HepG2 (cell line): ENCODE measurements around the gene PHF19. TPM values are rescaled to one million over a fixed set of nuclear protein-coding genes. Genes with fewer than 3 reads are reported as not detected.
A peak's percentile ranks its signal among the peaks of the same experiment; 100 is the strongest.

Source experiments
- CCAR2 ChIP-seq: fragments of 200-400 bp; formaldehyde crosslinking; optimal IDR thresholded peaks from 2 replicates; pipeline ENCODE3; 2018; ENCODE audit warnings: low read depth, mild to moderate bottlenecking, low read length, moderate library complexity
- CHCHD3 ChIP-seq: sonication (generic); formaldehyde crosslinking; IDR thresholded peaks from 2 replicates; pipeline ENCODE4 v1.8.0; 2022; ENCODE audit warnings: mild to moderate bottlenecking, missing genetic modification reagents, moderate library complexity
- EP300 ChIP-seq, 3 experiments: sonication (generic) in 1 of 3; formaldehyde crosslinking in 1 of 3; IDR thresholded peaks; 2 replicates each; pipeline versions ENCODE4 v1.5.1 to v1.6.1; 2011 to 2020; ENCODE audit warnings: low read depth in 2 of 3, low read length in 2 of 3, borderline replicate concordance in 1 of 3, improper control_type of control experiment in 1 of 3, mild to moderate bottlenecking in 1 of 3, missing genetic modification reagents in 1 of 3, moderate library complexity in 1 of 3
- IRX3 ChIP-seq: sonication (generic); formaldehyde crosslinking; IDR thresholded peaks from 2 replicates; pipeline ENCODE4 v1.8.1; 2023; ENCODE audit warnings: mild to moderate bottlenecking, low read depth, missing genetic modification reagents, borderline replicate concordance
- KAT2B ChIP-seq: fragments of 150-350 bp; IDR thresholded peaks from 2 replicates; pipeline ENCODE4 v1.6.1; 2014; ENCODE audit warnings: low read depth, low read length, borderline replicate concordance
- MTF1 ChIP-seq: sonication (generic); formaldehyde crosslinking; IDR thresholded peaks from 2 replicates; pipeline ENCODE4 v1.5.0; 2020; ENCODE audit warnings: missing genetic modification reagents
- MYNN ChIP-seq: sonication (generic); formaldehyde crosslinking; IDR thresholded peaks from 2 replicates; pipeline ENCODE4 v1.4.0; 2020; ENCODE audit warnings: mild to moderate bottlenecking, low read depth, missing genetic modification reagents
- SNAI1 ChIP-seq: sonication (generic); formaldehyde crosslinking; IDR thresholded peaks from 2 replicates; pipeline ENCODE4 v1.5.0; 2020; ENCODE audit warnings: mild to moderate bottlenecking, missing genetic modification reagents, borderline replicate concordance
- SRSF1 ChIP-seq: fragments of 200-400 bp; formaldehyde crosslinking; optimal IDR thresholded peaks from 2 replicates; pipeline ENCODE3; 2017; ENCODE audit warnings: mild to moderate bottlenecking, low read depth, low read length, moderate library complexity
- ZBTB7B ChIP-seq: sonication (generic); formaldehyde crosslinking; IDR thresholded peaks from 2 replicates; pipeline ENCODE4 v1.4.0; 2020; ENCODE audit warnings: missing genetic modification reagents
- ZMYM2 ChIP-seq: sonication (generic); formaldehyde crosslinking; IDR thresholded peaks from 2 replicates; pipeline ENCODE4 v1.8.0; 2022; ENCODE audit warnings: mild to moderate bottlenecking, missing genetic modification reagents
- ZNF549 ChIP-seq: sonication (generic); formaldehyde crosslinking; IDR thresholded peaks from 2 replicates; pipeline ENCODE4 v1.5.0; 2020; ENCODE audit warnings: missing genetic modification reagents
- ZNF788 ChIP-seq: sonication (generic); formaldehyde crosslinking; IDR thresholded peaks from 2 replicates; pipeline ENCODE4 v1.5.0; 2020; ENCODE audit warnings: mild to moderate bottlenecking, missing genetic modification reagents, borderline replicate concordance
- ZSCAN30 ChIP-seq: sonication (generic); formaldehyde crosslinking; IDR thresholded peaks from 2 replicates; pipeline ENCODE4 v1.5.0; 2020; ENCODE audit warnings: mild to moderate bottlenecking, missing genetic modification reagents
- polyA plus RNA-seq, 8 experiments: library from polyadenylated mRNA; depleted of rRNA in 3 of 8; stranded (reverse) in 7 of 8; unstranded in 1 of 8; fragments of >200 nt; fragmentation: Illumina TruSeq in 4 of 8; extraction: Trizol in 4 of 8; gene quantifications; 2 replicates each; pipeline versions ENCODE4 v1.2.1 to v1.2.3, GENCODE V29; 2011 to 2016; ENCODE audit warnings: low read depth in 4 of 8, missing spikeins in 1 of 8, mixed read lengths in 1 of 8; ENCODE audit not compliant: insufficient read depth in 1 of 8
- total RNA-seq, 5 experiments: library from RNA; depleted of rRNA; stranded (reverse); fragments of >200 nt; fragmentation: Illumina TruSeq; extraction: Trizol; gene quantifications; 2 replicates each; pipeline ENCODE4 v1.2.3, GENCODE V29; 2016; ENCODE audit warnings: low read depth in 1 of 5
- TF ChIP-seq, protein P1 (sequence below): sonication (generic); formaldehyde crosslinking; IDR thresholded peaks from 2 replicates; pipeline ENCODE4 v1.8.0; 2023; ENCODE audit warnings: mild to moderate bottlenecking, missing genetic modification reagents
- TF ChIP-seq, protein P2 (sequence below): sonication (generic); formaldehyde crosslinking; IDR thresholded peaks from 2 replicates; pipeline ENCODE4 v1.4.0; 2020; ENCODE audit warnings: missing genetic modification reagents
- TF ChIP-seq, protein P3 (sequence below): sonication (generic); formaldehyde crosslinking; IDR thresholded peaks from 2 replicates; pipeline ENCODE4 v1.4.0; 2020; ENCODE audit warnings: missing genetic modification reagents, borderline replicate concordance
- TF ChIP-seq, protein P4 (sequence below): sonication (generic); formaldehyde crosslinking; IDR thresholded peaks from 2 replicates; pipeline ENCODE4 v1.4.0; 2020; ENCODE audit warnings: missing genetic modification reagents

The PHF19 gene
- total and polyA plus RNA-seq, 2 of the 13 experiments (the other 11 are each of a cell fraction or from before 2014, with no cell fraction given) = 29.7 to 41.3 TPM

DNA sequence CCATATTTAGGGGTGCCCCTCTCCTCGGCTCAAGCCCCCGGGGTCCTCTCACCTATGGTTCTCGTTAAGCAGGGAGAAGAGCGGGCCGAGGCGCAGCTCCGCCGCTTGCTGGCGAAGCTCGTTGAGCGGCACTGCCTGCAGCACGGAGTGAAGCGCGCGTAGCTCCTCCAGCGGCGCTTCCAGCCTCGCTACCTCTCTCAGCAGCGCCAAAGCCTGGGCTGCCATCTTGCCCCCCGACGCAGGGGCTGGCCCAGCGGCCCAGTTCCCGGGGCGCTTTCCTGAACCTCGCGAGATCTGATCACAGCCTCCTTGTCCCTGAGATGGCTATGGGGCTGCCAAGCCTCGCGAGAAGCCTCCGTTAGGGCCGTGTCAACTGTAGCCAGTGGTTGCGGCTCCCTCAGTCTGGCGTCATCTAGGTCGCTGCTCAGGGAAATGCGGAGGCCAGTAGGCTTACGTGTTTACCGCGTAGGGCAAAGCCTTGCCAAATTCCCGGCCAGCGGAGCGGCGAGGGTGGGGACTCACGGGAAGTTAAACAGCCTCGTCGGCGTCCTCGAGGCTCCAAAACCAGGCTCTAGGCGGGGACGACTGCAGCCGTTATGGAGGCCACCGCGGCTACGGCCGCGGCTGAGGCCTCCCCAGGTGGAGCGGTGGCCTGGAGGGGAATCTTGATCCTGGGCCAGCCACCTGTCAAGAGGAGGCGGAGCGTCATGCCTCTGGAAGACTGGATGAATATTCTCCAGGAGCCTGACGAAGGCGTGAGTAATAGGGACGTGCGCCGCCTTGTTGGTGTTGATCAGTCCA lies 34.1 kb downstream of the PHF19 start, which contains the start of gene PSMD5 (continued):
- TF ChIP-seq, protein P1, sequence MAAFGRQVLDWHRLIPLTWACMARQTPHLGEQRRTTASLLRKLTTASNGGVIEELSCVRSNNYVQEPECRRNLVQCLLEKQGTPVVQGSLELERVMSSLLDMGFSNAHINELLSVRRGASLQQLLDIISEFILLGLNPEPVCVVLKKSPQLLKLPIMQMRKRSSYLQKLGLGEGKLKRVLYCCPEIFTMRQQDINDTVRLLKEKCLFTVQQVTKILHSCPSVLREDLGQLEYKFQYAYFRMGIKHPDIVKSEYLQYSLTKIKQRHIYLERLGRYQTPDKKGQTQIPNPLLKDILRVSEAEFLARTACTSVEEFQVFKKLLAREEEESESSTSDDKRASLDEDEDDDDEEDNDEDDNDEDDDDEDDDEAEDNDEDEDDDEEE (CRISPR knock-in tag) = no peak; the same call in 1 of the 2 replicates
- TF ChIP-seq CHCHD3 = no peak
- TF ChIP-seq KAT2B = no peak
- TF ChIP-seq, protein P2, sequence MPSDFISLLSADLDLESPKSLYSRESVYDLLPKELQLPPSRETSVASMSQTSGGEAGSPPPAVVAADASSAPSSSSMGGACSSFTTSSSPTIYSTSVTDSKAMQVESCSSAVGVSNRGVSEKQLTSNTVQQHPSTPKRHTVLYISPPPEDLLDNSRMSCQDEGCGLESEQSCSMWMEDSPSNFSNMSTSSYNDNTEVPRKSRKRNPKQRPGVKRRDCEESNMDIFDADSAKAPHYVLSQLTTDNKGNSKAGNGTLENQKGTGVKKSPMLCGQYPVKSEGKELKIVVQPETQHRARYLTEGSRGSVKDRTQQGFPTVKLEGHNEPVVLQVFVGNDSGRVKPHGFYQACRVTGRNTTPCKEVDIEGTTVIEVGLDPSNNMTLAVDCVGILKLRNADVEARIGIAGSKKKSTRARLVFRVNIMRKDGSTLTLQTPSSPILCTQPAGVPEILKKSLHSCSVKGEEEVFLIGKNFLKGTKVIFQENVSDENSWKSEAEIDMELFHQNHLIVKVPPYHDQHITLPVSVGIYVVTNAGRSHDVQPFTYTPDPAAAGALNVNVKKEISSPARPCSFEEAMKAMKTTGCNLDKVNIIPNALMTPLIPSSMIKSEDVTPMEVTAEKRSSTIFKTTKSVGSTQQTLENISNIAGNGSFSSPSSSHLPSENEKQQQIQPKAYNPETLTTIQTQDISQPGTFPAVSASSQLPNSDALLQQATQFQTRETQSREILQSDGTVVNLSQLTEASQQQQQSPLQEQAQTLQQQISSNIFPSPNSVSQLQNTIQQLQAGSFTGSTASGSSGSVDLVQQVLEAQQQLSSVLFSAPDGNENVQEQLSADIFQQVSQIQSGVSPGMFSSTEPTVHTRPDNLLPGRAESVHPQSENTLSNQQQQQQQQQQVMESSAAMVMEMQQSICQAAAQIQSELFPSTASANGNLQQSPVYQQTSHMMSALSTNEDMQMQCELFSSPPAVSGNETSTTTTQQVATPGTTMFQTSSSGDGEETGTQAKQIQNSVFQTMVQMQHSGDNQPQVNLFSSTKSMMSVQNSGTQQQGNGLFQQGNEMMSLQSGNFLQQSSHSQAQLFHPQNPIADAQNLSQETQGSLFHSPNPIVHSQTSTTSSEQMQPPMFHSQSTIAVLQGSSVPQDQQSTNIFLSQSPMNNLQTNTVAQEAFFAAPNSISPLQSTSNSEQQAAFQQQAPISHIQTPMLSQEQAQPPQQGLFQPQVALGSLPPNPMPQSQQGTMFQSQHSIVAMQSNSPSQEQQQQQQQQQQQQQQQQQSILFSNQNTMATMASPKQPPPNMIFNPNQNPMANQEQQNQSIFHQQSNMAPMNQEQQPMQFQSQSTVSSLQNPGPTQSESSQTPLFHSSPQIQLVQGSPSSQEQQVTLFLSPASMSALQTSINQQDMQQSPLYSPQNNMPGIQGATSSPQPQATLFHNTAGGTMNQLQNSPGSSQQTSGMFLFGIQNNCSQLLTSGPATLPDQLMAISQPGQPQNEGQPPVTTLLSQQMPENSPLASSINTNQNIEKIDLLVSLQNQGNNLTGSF = peak; percentile 79; the same call in 1 of the 2 replicates
- TF ChIP-seq IRX3 (CRISPR knock-in tag) = no peak
- TF ChIP-seq MYNN (CRISPR knock-in tag) = no peak
- TF ChIP-seq MTF1 (CRISPR knock-in tag) = 0 out of 2 replicates have a peak, but pooled peaks have one; percentile 56
- peak; percentile 61; the same call in 1 of the 2 replicates for TF ChIP-seq SNAI1 (CRISPR knock-in tag)
- TF ChIP-seq ZNF549 (CRISPR knock-in tag) = no peak
- no peak for TF ChIP-seq SRSF1
- peak; percentile 88; the same call in 1 of the 2 replicates for TF ChIP-seq ZNF788
- TF ChIP-seq CCAR2 = no peak
- TF ChIP-seq, protein P3, sequence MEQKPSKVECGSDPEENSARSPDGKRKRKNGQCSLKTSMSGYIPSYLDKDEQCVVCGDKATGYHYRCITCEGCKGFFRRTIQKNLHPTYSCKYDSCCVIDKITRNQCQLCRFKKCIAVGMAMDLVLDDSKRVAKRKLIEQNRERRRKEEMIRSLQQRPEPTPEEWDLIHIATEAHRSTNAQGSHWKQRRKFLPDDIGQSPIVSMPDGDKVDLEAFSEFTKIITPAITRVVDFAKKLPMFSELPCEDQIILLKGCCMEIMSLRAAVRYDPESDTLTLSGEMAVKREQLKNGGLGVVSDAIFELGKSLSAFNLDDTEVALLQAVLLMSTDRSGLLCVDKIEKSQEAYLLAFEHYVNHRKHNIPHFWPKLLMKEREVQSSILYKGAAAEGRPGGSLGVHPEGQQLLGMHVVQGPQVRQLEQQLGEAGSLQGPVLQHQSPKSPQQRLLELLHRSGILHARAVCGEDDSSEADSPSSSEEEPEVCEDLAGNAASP (CRISPR knock-in tag) = no peak
- no peak for TF ChIP-seq ZMYM2 (CRISPR knock-in tag)
- no peak for TF ChIP-seq EP300 (IDR thresholded peaks at IDR 0.05; ENCODE audit: low read depth in 2 of 2, low read length in 2 of 2)
- no peak; the same call in 1 of the 2 replicates for TF ChIP-seq EP300 (CRISPR knock-in tag; IDR thresholded peaks at IDR 0.05; ENCODE audit: borderline replicate concordance)
- no peak for TF ChIP-seq ZSCAN30 (CRISPR knock-in tag)
- TF ChIP-seq, protein P4, sequence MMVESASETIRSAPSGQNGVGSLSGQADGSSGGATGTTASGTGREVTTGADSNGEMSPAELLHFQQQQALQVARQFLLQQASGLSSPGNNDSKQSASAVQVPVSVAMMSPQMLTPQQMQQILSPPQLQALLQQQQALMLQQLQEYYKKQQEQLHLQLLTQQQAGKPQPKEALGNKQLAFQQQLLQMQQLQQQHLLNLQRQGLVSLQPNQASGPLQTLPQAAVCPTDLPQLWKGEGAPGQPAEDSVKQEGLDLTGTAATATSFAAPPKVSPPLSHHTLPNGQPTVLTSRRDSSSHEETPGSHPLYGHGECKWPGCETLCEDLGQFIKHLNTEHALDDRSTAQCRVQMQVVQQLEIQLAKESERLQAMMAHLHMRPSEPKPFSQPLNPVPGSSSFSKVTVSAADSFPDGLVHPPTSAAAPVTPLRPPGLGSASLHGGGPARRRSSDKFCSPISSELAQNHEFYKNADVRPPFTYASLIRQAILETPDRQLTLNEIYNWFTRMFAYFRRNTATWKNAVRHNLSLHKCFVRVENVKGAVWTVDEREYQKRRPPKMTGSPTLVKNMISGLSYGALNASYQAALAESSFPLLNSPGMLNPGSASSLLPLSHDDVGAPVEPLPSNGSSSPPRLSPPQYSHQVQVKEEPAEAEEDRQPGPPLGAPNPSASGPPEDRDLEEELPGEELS (CRISPR knock-in tag) = no peak
- TF ChIP-seq ZBTB7B (CRISPR knock-in tag) = no peak
